Ecto neural progenitor cell (in vitro differentiated cells): ENCODE measurements around the gene ACAD9.
"Not testable (repeated sequence)": the region's sequence is repeated elsewhere in the genome, so short reads cannot be mapped to it uniquely, and the experiment has no call there.

Experiments used
- DNase-seq: peaks from one replicate; pipeline ENCODE4 v3.0.0-alpha.2; 2018; ENCODE audit warnings: low spot score

The ACAD9 gene

DNA sequence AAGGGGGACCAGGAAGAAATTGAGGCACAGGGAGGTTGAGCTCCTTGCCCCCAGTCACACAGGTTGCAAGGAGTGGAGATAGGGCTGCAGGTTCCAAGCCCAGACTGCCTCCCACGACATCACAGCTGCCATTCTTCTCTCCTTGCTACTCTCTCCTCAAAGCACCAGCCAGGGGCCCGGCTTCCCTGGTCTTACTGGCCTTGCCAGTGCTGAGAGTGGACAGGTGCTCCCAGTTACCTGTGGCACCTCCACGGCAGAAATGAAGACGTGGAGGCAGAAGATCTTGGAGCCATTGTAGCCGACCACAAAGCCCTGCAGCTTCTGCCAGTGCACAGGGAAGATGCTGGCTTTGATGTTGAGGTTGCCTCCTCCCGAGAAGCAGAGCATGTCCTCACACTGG is 17.9 kb upstream of the ACAD9 start:
- no peak for DNase-seq

DNA sequence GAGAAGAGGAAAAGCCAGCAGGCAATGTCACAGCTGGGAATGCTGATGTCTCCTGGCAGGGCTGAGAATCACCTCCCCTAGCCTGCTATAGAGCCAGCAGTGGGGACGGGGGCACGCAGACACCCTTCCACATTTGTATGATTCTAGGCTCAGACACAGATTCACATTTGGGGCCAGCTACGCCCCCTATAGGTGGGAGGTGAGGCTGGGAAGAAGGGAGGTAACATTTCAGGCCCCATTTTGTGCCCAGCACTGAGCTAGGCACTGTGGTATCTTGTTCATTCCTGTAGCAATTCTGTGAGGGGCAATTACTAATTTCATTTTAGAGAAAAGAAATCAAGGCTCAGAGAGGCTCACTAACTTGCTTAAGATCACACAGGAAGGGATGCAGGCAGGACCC is 15.9 kb upstream of the ACAD9 start:
- no peak for DNase-seq

DNA sequence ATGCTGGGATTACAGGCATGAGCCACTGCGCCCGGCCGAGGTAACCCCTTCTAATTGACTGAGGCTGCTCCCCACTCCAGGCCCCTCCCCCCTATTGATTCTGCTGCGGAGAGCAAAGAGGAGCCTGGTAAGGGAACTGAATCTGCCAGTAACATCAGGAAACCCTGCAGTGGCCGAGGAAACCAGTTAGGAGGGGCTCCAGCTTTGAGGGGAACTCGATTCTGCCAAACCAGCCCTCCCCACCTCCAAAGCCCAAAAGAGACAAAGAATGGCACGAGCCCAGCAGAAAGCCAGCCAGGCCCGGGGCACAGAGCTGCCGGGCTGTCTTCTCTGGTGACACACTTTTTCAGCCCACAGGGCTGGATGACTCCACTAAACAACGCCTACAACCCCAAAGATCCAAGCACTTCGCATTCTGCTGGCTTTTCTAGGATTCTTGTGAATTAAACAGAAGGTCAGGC is 15.0 kb upstream of the ACAD9 start:
- DNase-seq, result no peak

DNA sequence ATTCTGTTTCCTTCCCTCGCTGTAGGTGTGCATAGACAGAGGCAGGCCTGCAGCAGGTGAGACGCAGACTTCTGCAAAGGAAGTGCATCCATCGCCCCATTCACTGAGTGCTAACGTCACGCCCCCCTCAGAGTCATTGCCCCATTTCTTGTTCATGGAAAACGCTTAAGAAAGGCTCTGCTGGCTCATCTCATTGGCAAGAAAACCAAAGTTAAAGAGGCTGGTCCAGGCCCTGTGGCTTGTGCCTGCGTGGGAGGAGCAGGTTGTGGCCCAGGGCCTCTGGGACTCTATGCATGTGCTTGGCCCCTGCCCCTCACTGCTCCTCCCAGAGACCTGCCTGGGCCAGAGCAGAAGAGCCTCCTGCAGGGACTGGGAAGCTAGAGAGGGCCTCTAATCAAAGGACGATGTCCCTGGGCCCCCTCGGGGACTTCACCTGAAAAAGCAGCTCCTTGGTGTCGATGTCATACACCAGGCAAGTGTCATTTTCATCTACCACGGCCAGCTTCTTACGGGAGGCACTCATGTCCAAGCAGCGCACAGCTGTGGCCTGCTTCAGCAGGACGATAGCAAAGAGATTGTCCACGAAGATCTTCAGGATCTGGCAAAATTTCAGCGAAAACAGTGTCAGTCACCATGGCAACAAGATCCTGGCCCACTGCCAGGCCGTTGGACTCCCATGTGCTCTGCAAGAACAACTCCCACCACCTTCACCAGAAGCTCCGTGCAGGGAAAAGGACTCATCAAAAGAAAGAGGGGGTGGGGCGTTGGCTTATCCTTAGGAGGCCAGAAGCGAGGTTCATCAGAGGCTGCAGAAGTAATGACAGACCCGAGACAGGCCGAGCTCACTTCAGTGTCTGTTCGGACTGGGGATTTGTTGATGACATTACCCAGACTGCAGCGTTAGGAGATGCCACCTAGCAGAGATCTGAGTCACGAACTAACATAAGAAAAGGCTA is 14.3 kb upstream of the ACAD9 start:
- DNase-seq, result not testable (repeated sequence)

DNA sequence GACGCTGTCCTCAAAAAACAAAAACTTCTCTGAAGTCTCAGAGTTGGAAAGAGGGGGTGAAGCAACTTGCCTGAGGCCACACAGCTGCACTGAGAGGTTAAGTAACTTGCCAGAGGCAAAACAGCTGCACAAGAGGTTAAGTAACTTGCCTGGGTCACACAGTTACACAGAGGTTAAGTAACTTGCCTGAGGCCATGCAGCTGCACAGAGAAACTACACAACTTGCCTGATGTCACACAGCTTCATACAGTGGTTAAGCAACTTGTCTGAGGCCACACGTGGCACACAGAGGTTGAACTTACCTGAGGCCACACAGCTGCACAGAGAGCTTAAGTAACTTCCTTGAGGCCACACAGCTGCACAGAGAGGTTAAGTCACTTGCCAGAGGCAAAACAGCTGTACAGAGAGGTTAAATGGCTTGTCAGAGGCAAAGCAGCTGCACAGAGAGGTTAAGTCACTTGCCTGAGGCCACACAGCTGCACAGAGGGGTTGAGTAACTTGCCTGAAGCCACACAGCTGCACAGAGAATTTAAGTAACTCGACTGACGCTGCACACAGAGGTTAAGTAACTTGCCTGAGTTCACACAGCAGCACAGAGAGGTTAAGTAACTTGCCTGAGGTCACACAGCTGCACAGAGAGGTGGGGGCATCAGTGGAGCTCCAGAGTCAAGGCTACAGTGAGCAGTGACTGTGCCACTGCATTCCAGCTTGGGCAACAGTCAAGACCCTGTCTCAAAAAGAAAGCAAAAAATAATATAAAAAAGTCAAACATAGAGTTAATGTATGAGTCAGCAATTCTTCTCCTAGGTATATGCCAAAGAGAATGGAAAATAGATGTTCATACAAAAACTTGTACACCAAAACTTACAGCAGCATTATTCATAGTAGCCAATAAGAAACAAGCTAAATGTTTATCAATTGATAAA is 12.0 kb upstream of the ACAD9 start:
- no peak for DNase-seq

DNA sequence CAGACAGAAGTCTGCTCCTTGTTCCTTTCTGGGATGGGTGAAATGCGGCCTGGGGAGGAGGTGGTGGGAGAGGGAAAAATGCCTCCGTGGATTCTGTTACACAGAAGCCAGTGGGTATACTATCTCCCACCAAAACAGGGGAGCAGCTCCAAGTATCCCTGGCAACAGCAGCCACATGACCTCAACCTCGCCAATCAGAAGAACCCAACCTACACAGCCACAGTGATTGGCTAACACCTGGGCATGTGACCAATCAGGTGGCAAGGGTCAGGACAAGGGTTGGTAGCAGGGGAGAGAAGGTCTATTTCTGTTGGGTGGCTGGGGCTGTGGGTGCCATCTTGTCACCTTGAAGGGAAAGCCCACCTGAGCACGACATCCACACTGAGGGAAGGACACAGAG is 9.1 kb upstream of the ACAD9 start:
- no peak for DNase-seq

DNA sequence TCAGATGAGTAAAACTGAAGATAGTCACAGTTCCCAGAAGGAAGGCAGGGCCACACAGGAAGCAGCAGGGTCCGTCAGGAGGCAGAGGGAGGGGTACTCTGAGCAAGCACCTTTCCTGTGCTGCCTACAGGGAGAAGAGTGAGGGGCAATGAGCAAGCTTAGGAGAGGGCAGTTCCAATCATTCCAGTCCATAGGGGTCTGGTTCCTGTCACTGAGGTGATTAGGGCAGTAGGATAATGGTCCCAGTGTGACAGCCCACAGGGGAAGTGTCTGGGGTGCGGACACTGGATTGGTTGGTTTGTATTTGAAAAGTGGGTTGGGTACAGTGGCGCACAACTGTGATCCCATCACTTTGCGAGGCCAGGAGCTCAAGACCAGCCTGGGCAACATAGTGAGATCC is 7.1 kb upstream of the ACAD9 start:
- no peak for DNase-seq

DNA sequence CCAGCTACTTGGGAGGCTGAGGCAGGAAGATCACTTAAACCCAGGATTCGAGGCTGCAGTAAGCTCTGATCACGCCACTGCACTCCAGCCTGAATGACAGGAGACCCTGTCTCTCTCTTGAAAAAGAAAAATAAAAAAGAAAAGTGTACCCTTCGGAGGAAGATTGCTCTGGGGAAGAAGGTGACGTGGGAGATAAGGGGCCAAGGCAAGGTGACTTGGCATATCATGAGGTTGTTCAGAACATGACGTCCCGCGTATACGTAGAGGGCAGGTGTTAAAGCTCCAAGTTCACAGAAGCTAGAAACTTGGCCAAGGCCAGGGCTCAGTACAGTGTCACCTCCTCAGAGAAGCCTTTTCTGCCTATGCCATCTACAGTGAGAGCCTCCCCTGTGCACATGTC is 6.7 kb upstream of the ACAD9 start:
- DNase-seq, result no peak

DNA sequence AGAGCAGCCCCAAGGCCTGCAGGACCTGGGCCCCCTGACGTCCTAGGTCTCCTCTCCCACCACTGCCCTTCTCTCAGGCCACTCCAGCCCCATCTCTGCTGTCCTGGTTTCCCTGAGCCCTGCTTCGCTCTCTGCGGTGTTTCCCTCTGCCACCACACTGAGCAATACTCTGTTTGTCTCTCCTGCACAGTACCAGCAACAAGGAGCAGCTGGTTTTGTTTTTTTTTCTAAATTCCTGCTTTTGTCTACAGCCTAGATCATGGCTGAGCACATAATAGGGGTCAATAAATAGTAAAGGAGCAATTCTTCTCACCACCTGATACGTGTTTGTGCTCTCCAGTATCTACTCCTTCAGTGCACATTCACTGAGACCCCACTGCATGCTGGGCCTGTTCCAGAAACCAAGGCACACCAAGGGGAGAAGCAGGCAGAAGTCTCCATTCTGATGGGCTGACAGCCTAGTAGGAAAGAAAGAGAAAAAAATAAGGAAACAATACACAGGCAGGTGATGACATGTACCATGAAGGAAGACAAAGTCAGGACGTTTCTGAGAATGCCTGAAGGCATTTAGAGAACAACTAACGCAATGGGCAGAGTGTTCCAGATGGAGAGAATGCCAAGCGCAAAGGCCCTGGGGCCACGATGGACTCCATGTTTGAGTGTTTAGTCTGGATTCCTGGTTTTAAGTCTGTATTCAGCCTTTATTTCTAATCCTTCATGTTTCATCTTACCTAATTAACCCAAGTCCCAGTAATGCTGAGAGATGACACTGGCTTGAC is 6.0 kb upstream of the ACAD9 start:
- DNase-seq, result no peak

DNA sequence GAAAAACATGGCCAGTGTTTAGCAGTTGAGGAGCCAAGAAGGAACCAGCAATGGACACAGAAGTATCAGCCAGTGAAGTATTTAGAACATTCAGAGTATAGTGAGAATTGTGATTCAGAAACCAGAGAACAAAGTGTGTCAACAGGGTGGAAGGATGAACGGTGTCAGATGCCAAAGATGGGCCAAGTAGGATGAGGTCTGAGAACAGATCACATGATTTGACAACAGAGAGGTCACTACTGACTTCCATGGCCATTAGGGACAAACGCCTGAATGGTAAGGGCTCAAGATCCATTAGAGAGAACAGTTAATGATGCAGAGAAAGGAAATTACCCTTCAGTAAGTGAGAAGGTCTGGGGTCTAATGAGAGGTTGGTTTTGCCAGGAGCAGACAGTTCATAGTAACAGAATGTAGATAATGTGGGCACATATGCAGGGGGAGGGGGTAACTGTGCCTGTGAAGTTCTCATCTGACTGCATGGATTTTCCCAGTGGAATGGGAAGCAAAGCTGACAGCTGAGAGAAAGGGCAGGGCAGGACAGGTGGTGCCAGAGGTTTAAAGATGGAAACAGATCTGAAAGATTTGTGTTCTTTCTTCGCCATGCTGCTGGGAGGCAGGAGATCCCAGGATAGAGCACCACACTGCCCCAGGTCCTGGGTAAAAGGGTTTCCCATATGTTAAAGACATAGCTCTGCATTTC is 4.8 kb upstream of the ACAD9 start:
- no peak for DNase-seq

DNA sequence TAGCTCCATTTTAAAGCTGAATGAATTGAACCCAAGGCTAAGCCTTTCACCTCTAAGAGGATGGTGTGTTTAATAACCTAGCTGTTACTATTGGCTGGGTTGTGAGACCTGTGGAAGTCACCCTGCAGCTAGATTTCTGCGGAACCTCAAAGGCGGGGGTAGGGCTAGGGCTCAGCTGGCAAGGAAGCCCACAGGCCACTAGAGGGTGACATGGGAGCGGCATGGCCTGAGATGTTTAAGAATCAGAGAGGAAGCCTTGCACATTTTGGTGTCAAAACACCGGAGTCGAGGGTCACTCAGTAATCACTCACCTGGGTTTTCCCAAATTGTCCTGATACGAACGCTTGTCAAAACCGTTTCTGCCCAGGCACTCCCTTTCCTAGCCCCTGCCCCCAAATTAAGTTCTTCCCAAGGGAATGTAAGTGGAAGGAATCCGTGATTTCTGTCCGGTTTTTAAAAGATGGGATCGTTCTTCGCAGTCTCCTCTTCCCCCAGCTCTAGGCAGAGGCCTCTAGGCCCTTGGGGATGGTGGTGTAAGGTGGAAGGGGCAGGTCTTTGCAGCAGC is 3.8 kb upstream of the ACAD9 start:
- DNase-seq, result peak; percentile 78

DNA sequence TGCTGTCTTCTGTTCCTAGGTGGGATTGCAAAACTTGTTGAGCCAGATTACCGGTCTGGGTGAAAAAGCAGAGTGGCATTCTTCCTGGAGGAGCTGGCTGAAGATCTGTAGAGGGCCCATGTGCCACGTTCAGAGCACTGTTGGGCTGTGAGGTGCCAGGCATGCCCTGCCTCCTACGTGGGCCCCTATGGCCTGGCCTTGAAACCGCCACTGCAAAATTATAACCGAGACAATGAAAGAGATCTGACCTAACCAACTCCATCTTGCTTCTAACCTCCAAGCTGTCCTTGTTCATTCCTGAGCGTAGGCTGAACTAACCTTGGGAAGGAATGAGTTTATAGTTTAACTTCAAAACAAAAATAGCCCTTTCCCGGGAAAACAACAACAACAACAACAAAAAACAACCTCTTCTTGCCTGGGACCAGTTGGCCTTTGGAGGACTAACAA is 1.4 kb upstream of the ACAD9 start:
- DNase-seq, result no peak

DNA sequence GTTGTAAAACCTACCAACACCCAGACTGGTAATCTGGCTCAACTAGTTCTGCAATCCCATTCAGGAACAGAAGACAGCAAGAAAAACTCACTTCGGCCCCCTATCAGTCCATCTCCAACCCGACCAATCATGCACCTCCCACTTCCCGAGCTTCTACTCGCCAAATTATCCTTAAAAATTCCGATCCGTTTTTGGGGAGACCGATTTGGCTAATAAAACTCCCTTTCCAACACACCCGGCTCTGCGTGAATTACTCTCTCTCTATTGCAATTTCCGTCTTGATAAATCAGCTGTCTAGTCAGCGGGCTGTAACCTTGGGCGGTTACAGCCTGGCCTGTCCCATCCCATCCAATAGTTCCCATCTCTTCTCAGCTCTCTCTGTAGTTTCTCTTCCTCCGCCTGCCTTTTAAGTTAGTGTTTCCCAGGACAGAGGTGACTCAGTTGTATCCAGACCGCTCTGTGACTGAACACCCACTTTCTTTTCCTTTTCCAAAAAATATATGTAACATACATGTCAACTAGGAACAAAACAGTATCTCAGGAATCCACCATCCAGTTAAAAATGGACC is 780 bp upstream of the ACAD9 start:
- no peak for DNase-seq

DNA sequence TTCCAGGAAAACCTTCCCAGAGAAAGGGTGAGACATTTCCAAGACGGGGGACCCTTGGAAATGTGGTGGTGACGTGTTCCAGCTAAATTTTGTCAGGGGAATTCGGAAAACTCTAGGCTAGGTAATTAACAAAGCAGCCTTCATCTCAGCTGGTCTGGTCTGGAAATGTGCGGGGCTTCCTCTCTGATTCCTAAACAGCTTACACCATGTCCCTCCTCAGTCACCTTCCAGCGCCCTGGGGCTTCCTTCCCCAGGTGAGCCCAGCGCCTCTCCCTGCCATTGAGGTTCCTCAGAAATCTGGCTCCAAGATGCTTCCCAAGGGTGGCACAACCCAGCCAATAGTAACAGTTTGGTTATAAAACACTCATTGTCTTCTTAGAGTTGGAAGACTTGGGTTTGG is 571 bp downstream of the ACAD9 start:
- no peak for DNase-seq

DNA sequence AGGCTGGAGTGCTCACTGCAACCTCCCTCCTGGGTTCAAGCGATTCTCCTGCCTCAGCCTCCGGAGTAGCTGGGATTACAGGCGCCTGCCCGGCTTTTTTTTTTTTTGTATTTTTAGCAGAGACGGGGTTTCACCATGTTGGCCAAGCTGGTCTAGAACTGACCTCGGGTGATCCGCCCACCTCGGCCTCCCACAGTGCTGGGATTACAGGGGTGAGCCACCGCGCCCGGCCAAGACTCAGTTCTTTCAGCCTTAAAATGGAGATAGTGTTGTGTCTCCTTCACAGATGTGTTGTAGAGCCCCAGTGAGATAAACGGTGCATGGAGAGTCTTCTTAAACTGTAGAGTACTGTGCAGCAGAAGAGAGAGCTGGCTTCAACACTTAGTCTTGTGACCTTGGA is 1.0 kb downstream of the ACAD9 start:
- DNase-seq, result not testable (repeated sequence)

DNA sequence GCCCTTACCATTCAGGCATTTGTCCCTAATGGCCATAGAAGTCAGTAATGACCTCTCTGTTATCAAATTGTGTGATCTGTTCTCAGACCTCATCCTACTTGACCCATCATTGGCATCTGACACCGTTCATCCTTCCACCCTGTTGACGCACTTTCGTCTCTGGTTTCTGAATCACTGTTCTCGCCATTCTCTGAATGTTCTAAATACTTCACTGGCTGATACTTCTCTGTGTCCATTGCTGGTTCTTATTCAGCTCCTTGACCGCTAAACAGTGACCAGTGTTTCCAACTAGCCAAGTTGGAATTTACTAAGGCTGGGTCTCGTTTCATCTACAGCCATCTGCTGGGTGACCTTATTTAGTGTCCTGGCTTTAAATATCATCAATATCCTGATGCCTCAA is 2.2 kb downstream of the ACAD9 start:
- DNase-seq, result no peak

DNA sequence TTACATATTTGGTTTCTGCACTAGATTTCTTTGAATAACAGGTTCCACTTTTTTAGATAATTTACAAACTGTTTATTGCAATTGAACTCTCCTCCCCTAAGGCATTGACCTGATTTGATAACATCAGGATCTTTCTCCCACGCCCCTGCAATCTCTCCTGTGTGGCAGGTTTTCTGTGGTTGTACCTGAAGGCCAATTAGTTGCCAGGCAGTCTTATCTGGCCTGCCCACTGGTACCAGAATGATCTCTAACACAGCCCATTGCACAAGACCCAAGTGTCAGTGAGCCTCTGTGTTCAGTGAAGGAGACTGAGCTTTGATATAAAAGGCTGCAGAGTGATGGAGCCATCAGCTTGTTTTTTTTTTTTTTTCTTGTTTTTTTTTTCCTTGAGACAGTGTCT is 3.3 kb downstream of the ACAD9 start:
- DNase-seq, result no peak

DNA sequence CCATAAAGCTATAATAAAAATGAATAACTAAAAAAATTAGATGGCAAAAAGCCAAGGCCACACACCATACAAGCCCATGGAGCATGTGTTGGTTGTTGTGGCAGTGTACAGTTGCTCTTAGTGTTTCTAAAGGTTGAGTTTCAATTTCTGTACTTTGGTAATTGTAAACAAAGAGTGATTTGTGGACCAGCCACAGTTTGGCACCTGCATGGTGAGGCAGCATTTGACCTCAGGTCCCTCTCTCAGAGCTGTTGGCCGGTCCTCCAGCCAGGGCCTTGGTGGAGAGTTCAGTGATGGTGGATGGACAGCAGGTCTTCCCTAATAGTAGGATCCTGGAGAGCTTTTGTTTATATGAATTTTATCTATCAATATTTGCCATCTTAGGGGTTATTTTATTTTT is 5.6 kb downstream of the ACAD9 start:
- no peak for DNase-seq

DNA sequence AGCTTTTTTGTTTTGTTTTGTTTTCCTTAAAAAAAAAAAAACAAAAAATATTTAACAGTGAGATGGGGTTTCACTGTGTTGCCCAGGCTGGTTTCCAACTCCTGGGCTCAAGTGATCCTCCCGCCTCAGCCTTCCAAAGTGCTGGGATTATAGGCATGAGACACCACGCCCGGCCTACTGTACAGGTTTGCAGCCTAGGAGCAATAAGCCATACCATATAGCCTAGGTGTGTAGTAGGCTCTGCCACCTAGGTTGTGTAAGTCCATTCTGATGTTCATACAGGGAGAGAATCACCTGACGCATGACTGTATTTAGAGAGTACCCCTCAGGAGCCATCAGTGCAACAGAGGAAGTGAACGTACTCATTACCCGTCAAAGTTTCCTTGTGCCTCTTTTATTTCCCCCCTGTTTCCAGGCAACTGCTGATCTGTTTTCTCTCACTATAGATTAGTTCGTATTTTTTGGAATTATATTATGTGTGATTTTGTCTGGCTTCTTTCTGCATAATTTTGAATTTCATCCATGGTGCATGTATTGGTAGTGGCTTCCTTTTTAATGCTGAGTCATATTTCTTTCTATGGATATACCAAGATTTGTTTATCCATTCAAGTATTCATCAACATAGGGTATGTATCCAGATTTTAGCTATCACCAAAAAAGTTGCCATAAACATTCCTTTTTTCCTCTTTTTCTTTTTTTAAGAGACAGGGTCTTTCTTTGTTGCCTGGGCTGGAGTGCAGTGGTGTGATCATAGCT is 9.9 kb downstream of the ACAD9 start:
- DNase-seq, result no peak
